ENCODE data around the gene ANKRD10.
A peak's percentile ranks its signal among the peaks of the same experiment; 100 is the strongest.

The ANKRD10 gene

GRCh38 chr13:110869805-110870706 lies 44.8 kb downstream of the ANKRD10 start:
- peak; percentile 94 for TF ChIP-seq CREB5 (CRISPR knock-in tag; IDR thresholded peaks at IDR 0.05; ENCODE audit: low read depth)
- TF ChIP-seq ZNF565 (CRISPR knock-in tag; conservative IDR thresholded peaks at IDR 0.05; ENCODE audit: low read depth), result no peak
- no peak for TF ChIP-seq RARB (CRISPR knock-in tag; IDR thresholded peaks at IDR 0.05)
- TF ChIP-seq ZNF8 (CRISPR knock-in tag; IDR thresholded peaks at IDR 0.05), result no peak
- TF ChIP-seq TOX (CRISPR knock-in tag; IDR thresholded peaks at IDR 0.05; ENCODE audit: borderline replicate concordance), result 0 out of 2 replicates have a peak, but pooled peaks have one; percentile 22
- TF ChIP-seq PPARA (CRISPR knock-in tag; IDR thresholded peaks at IDR 0.05; ENCODE audit: borderline replicate concordance), result no peak
- peak; percentile 88 for ATAC-seq

GRCh38 chr13:110869231-110869804 lies 45.6 kb downstream of the ANKRD10 start:
- ATAC-seq, result no peak
- no peak for TF ChIP-seq CSRNP3 (CRISPR knock-in tag; IDR thresholded peaks at IDR 0.05)

- ATAC-seq, result no peak
- no peak for TF ChIP-seq GLIS3 (CRISPR knock-in tag; IDR thresholded peaks at IDR 0.05)
- TF ChIP-seq PPARA (CRISPR knock-in tag; IDR thresholded peaks at IDR 0.05; ENCODE audit: borderline replicate concordance), result no peak
- TF ChIP-seq POU6F1 (CRISPR knock-in tag; IDR thresholded peaks at IDR 0.05; ENCODE audit: borderline replicate concordance, low read depth), result no peak
- TF ChIP-seq TOX (CRISPR knock-in tag; IDR thresholded peaks at IDR 0.05; ENCODE audit: borderline replicate concordance), result no peak
- no peak for TF ChIP-seq BACH2 (CRISPR knock-in tag; IDR thresholded peaks at IDR 0.05; ENCODE audit: borderline replicate concordance)
- no peak for TF ChIP-seq ZNF8 (CRISPR knock-in tag; IDR thresholded peaks at IDR 0.05)
- TF ChIP-seq ZFP3 (CRISPR knock-in tag; IDR thresholded peaks at IDR 0.05), result no peak
- TF ChIP-seq ARNTL (CRISPR knock-in tag; IDR thresholded peaks at IDR 0.05; ENCODE audit: borderline replicate concordance, low read depth), result no peak
- TF ChIP-seq ZC3H10 (CRISPR knock-in tag; IDR thresholded peaks at IDR 0.05), result no peak
- TF ChIP-seq RARB (CRISPR knock-in tag; IDR thresholded peaks at IDR 0.05), result no peak
- no peak for TF ChIP-seq ZNF565 (CRISPR knock-in tag; conservative IDR thresholded peaks at IDR 0.05; ENCODE audit: low read depth)
- no peak for TF ChIP-seq CSRNP3 (CRISPR knock-in tag; IDR thresholded peaks at IDR 0.05)
- TF ChIP-seq CSDC2 (CRISPR knock-in tag; IDR thresholded peaks at IDR 0.05), result no peak
- no peak for TF ChIP-seq TCF4 (CRISPR knock-in tag; IDR thresholded peaks at IDR 0.05; ENCODE audit: borderline replicate concordance)
- no peak for TF ChIP-seq SNAI2 (CRISPR knock-in tag; IDR thresholded peaks at IDR 0.05)
- no peak for TF ChIP-seq ESRRG (CRISPR knock-in tag; IDR thresholded peaks at IDR 0.05)
- TF ChIP-seq ZFP30 (CRISPR knock-in tag; IDR thresholded peaks at IDR 0.05), result no peak
- no peak for TF ChIP-seq ZNF70 (CRISPR knock-in tag; IDR thresholded peaks at IDR 0.05)
- TF ChIP-seq TSHZ2 (CRISPR knock-in tag; IDR thresholded peaks at IDR 0.05), result no peak
These were observed 46.1 kb downstream of the ANKRD10 start for GRCh38 chr13:110868720-110869119.

Measured in SK-N-SH treated with all-trans-retinoic acid at 6 μM for 48 hours (cell line).